Activated CD8-positive, alpha-beta memory T cell treated with anti-CD3 and anti-CD28 coated beads, Interleukin-2, amount 10 ng/mL, durations not matched to agents 7 days and 5 days (primary cell): Measurements from ENCODE around the gene CEP170. TPM values are rescaled to one million over a fixed set of nuclear protein-coding genes. Genes with fewer than 3 reads are reported as not detected.
"Not testable (repeated sequence)": the region's sequence is repeated elsewhere in the genome, so short reads cannot be mapped to it uniquely, and the experiment has no call there.

Experiments
- ATAC-seq: fragments of 150-1000 bp; cut with Tn5 transposase; one replicate; pipeline ENCODE4 v1.10.0; 2021; ENCODE audit warnings: moderate library complexity
- CTCF ChIA-PET: fragments of 350-600 bp; sonication (Branson Sonifier 250); formaldehyde crosslinking; loops from one replicate; lab custom pipeline; 2021; ENCODE audit warnings: antibody characterized with exemption; lab: Charles Lee
- DNase-seq: peaks from one replicate; pipeline ENCODE4 v3.0.0-alpha.2; 2020
- H3K27ac Mint-ChIP-seq: one replicate; pipeline ENCODE4 v1.8.0; 2021; ENCODE audit warnings: mild to moderate bottlenecking, mixed read lengths
- H3K27me3 Mint-ChIP-seq: one replicate; pipeline ENCODE4 v1.8.0; 2021; ENCODE audit warnings: mixed read lengths
- H3K36me3 Mint-ChIP-seq: one replicate; pipeline ENCODE4 v1.8.0; 2021; ENCODE audit warnings: mild to moderate bottlenecking, mixed read lengths
- H3K4me1 Mint-ChIP-seq: one replicate; pipeline ENCODE4 v1.8.0; 2021; ENCODE audit warnings: mixed read lengths
- H3K4me3 Mint-ChIP-seq: one replicate; pipeline ENCODE4 v1.8.0; 2021; ENCODE audit warnings: mild to moderate bottlenecking, moderate library complexity, mixed read lengths
- H3K9me3 Mint-ChIP-seq: one replicate; pipeline ENCODE4 v1.8.0; 2022; ENCODE audit warnings: low read depth, mixed read lengths
- total RNA-seq, 2 experiments: library from RNA; stranded (reverse); gene quantifications; one replicate each; pipeline ENCODE4 v1.2.3, GENCODE V29; 2021

CEP170 gene
- total RNA-seq, 2 experiments from 2014 or later, result 24.9 to 39.3 TPM

- not testable (repeated sequence) for H3K27me3 Mint-ChIP-seq, H3K36me3 Mint-ChIP-seq, ATAC-seq
These were observed 90.2 kb downstream of the CEP170 start for GRCh38 chr1:243164911-243165310.

GRCh38 chr1:243150906-243151305, 104.2 kb downstream of the CEP170 start:
- DNase-seq, H3K4me3 Mint-ChIP-seq, H3K9me3 Mint-ChIP-seq, H3K27ac Mint-ChIP-seq, H3K4me1 Mint-ChIP-seq, ATAC-seq, H3K27me3 Mint-ChIP-seq, CTCF ChIA-PET: not testable (repeated sequence)
- peaks cover 12% of the 10 kb centered on the region for H3K36me3 Mint-ChIP-seq

More at GRCh38 chr1:243164911-243165310, 90.2 kb downstream of the CEP170 start:
- H3K27ac Mint-ChIP-seq, H3K9me3 Mint-ChIP-seq, DNase-seq, H3K4me3 Mint-ChIP-seq, CTCF ChIA-PET, H3K4me1 Mint-ChIP-seq: not testable (repeated sequence)

GRCh38 chr1:243149120-243149519, 106.0 kb downstream of the CEP170 start:
- H3K4me3 Mint-ChIP-seq, H3K4me1 Mint-ChIP-seq, ATAC-seq, H3K27me3 Mint-ChIP-seq, DNase-seq, H3K27ac Mint-ChIP-seq, H3K9me3 Mint-ChIP-seq, CTCF ChIA-PET: not testable (repeated sequence)
- peaks cover 10% of the 10 kb centered on the region for H3K36me3 Mint-ChIP-seq

GRCh38 chr1:243147351-243147750, 107.7 kb downstream of the CEP170 start:
- H3K27ac Mint-ChIP-seq, CTCF ChIA-PET, H3K9me3 Mint-ChIP-seq, H3K27me3 Mint-ChIP-seq, H3K4me1 Mint-ChIP-seq, H3K4me3 Mint-ChIP-seq, DNase-seq, H3K36me3 Mint-ChIP-seq: not testable (repeated sequence)
- peak; percentile 39 for ATAC-seq

- H3K36me3 Mint-ChIP-seq, DNase-seq, H3K27ac Mint-ChIP-seq, H3K27me3 Mint-ChIP-seq, H3K9me3 Mint-ChIP-seq, CTCF ChIA-PET, ATAC-seq, H3K4me3 Mint-ChIP-seq, H3K4me1 Mint-ChIP-seq: not testable (repeated sequence)
These were observed 114.6 kb downstream of the CEP170 start for GRCh38 chr1:243140498-243140897.

- H3K27me3 Mint-ChIP-seq, ATAC-seq, CTCF ChIA-PET, H3K4me3 Mint-ChIP-seq, H3K27ac Mint-ChIP-seq, H3K4me1 Mint-ChIP-seq, H3K36me3 Mint-ChIP-seq, DNase-seq, H3K9me3 Mint-ChIP-seq: not testable (repeated sequence)
These were observed 132.1 kb downstream of the CEP170 start for GRCh38 chr1:243122876-243123409.

- ATAC-seq, CTCF ChIA-PET, H3K27me3 Mint-ChIP-seq, H3K4me3 Mint-ChIP-seq, H3K36me3 Mint-ChIP-seq, DNase-seq, H3K4me1 Mint-ChIP-seq, H3K27ac Mint-ChIP-seq, H3K9me3 Mint-ChIP-seq: not testable (repeated sequence)
These were observed 133.1 kb downstream of the CEP170 start for GRCh38 chr1:243121939-243122338.

GRCh38 chr1:243118601-243119322, 136.3 kb downstream of the CEP170 start:
- CTCF ChIA-PET, ATAC-seq, H3K4me3 Mint-ChIP-seq, DNase-seq, H3K36me3 Mint-ChIP-seq, H3K9me3 Mint-ChIP-seq, H3K27me3 Mint-ChIP-seq, H3K27ac Mint-ChIP-seq: not testable (repeated sequence)
- peaks cover 14% of the 10 kb centered on the region for H3K4me1 Mint-ChIP-seq

GRCh38 chr1:243116187-243116586, 138.9 kb downstream of the CEP170 start:
- H3K9me3 Mint-ChIP-seq, H3K27ac Mint-ChIP-seq, H3K27me3 Mint-ChIP-seq, H3K4me3 Mint-ChIP-seq, ATAC-seq, H3K4me1 Mint-ChIP-seq, CTCF ChIA-PET, H3K36me3 Mint-ChIP-seq, DNase-seq: not testable (repeated sequence)

- ATAC-seq, H3K4me3 Mint-ChIP-seq, H3K4me1 Mint-ChIP-seq, CTCF ChIA-PET, H3K36me3 Mint-ChIP-seq, DNase-seq, H3K9me3 Mint-ChIP-seq, H3K27ac Mint-ChIP-seq, H3K27me3 Mint-ChIP-seq: not testable (repeated sequence)
These were observed 140.3 kb downstream of the CEP170 start for GRCh38 chr1:243114769-243115168.

- H3K36me3 Mint-ChIP-seq, H3K27me3 Mint-ChIP-seq, H3K4me1 Mint-ChIP-seq, CTCF ChIA-PET, H3K27ac Mint-ChIP-seq, H3K4me3 Mint-ChIP-seq, H3K9me3 Mint-ChIP-seq: not testable (repeated sequence)
- peak; percentile 66 for ATAC-seq
- peak; percentile 60 for DNase-seq
These were observed 140.9 kb downstream of the CEP170 start for GRCh38 chr1:243114059-243114713.

- H3K27me3 Mint-ChIP-seq, H3K9me3 Mint-ChIP-seq, H3K4me1 Mint-ChIP-seq, DNase-seq, H3K4me3 Mint-ChIP-seq, H3K36me3 Mint-ChIP-seq, ATAC-seq, CTCF ChIA-PET, H3K27ac Mint-ChIP-seq: not testable (repeated sequence)
These were observed 147.9 kb downstream of the CEP170 start for GRCh38 chr1:243107171-243107570.

- CTCF ChIA-PET, H3K36me3 Mint-ChIP-seq, H3K4me3 Mint-ChIP-seq, DNase-seq, ATAC-seq, H3K9me3 Mint-ChIP-seq, H3K27ac Mint-ChIP-seq, H3K4me1 Mint-ChIP-seq, H3K27me3 Mint-ChIP-seq: not testable (repeated sequence)
These were observed 149.3 kb downstream of the CEP170 start for GRCh38 chr1:243105652-243106332.
